ENCODE results near the gene HSPB8. TPM values are rescaled to one million over a fixed set of nuclear protein-coding genes. Genes with fewer than 3 reads are reported as not detected.

The HSPB8 gene
- total RNA-seq, 2 donors from 2014 or later: 9.7 to 10.4 TPM

- WGBS, 2 experiments (ENCODE audit: insufficient coverage in 1 of 2, insufficient read length in 1 of 2): 88 to 90% methylated on average over 2 to 3 of the region's 3 CpGs
- peak overlapping the region; percentile 50 for H3K4me3 ChIP-seq (ENCODE audit: low read length)
- Mint-ChIP-seq H3K36me3 (ENCODE audit: low read depth) (no peaks in the 10 kb centered on the region), H3K9me3 (no peaks in the 10 kb centered on the region), H3K27ac (no peak overlapping the region), H3K4me1 (peaks cover 34% of the 10 kb centered on the region), H3K4me3 (no peak overlapping the region), H3K27me3 (ENCODE audit: insufficient read depth) (peaks cover 1% of the 10 kb centered on the region)
- H3K36me3 ChIP-seq (ENCODE audit: control insufficient read depth, insufficient read depth, low read length): no peaks in the 10 kb centered on the region
- no peak overlapping the region for H3K9ac ChIP-seq (ENCODE audit: extremely low read depth, low read length, poor library complexity, severe bottlenecking)
- no peak overlapping the region for H3K27ac ChIP-seq (ENCODE audit: low read depth, low read length)
- H3K27me3 ChIP-seq (ENCODE audit: control insufficient read depth, insufficient read depth, low read length, poor library complexity, severe bottlenecking): no peaks in the 10 kb centered on the region
- TF ChIP-seq CTCF (conservative IDR thresholded peaks at IDR 0.05): no peak
- DNase-seq: no peak
- no peaks in the 10 kb centered on the region for H3K4me1 ChIP-seq (ENCODE audit: control insufficient read depth, insufficient read depth, low read length)
- peaks cover 14% of the 10 kb centered on the region for H3K9me3 ChIP-seq (ENCODE audit: control insufficient read depth, low read length)
These were observed 44.3 kb upstream of the HSPB8 start for GRCh38 chr12:119134284-119135072.

GRCh38 chr12:119136811-119137410 lies 41.8 kb upstream of the HSPB8 start:
- Histone ChIP-seq H3K9me3 (ENCODE audit: control insufficient read depth, low read length) (peaks cover 7% of the 10 kb centered on the region), H3K9ac (ENCODE audit: extremely low read depth, low read length, poor library complexity, severe bottlenecking) (no peak overlapping the region), H3K4me3 (ENCODE audit: low read length) (no peak overlapping the region), H3K4me1 (ENCODE audit: control insufficient read depth, insufficient read depth, low read length) (no peaks in the 10 kb centered on the region), H3K36me3 (ENCODE audit: control insufficient read depth, insufficient read depth, low read length) (no peaks in the 10 kb centered on the region), H3K27ac (ENCODE audit: low read depth, low read length) (no peak overlapping the region), H3K27me3 (ENCODE audit: control insufficient read depth, insufficient read depth, low read length, poor library complexity, severe bottlenecking) (no peaks in the 10 kb centered on the region)
- Mint-ChIP-seq H3K27ac (no peak overlapping the region), H3K36me3 (ENCODE audit: low read depth) (peaks cover 4% of the 10 kb centered on the region), H3K4me3 (no peak overlapping the region), H3K9me3 (no peaks in the 10 kb centered on the region), H3K27me3 (ENCODE audit: insufficient read depth) (no peaks in the 10 kb centered on the region), H3K4me1 (peaks cover 22% of the 10 kb centered on the region)
- 83 to 92% methylated on average over 2 to 4 of the region's 4 CpGs for WGBS, 2 experiments (ENCODE audit: insufficient coverage in 1 of 2, insufficient read length in 1 of 2)
- TF ChIP-seq CTCF (conservative IDR thresholded peaks at IDR 0.05): no peak
- DNase-seq: no peak

GRCh38 chr12:119139448-119139847 lies 39.3 kb upstream of the HSPB8 start:
- Histone ChIP-seq H3K27ac (ENCODE audit: low read depth, low read length) (no peak overlapping the region), H3K36me3 (ENCODE audit: control insufficient read depth, insufficient read depth, low read length) (no peaks in the 10 kb centered on the region), H3K9ac (ENCODE audit: extremely low read depth, low read length, poor library complexity, severe bottlenecking) (no peak overlapping the region), H3K27me3 (ENCODE audit: control insufficient read depth, insufficient read depth, low read length, poor library complexity, severe bottlenecking) (no peaks in the 10 kb centered on the region), H3K9me3 (ENCODE audit: control insufficient read depth, low read length) (no peaks in the 10 kb centered on the region), H3K4me3 (ENCODE audit: low read length) (no peak overlapping the region), H3K4me1 (ENCODE audit: control insufficient read depth, insufficient read depth, low read length) (no peaks in the 10 kb centered on the region)
- H3K27ac Mint-ChIP-seq: no peak overlapping the region
- no peak for DNase-seq
- H3K4me1 Mint-ChIP-seq: peaks cover 3% of the 10 kb centered on the region
- TF ChIP-seq CTCF (conservative IDR thresholded peaks at IDR 0.05): no peak
- H3K9me3 Mint-ChIP-seq: no peaks in the 10 kb centered on the region
- no peaks in the 10 kb centered on the region for H3K27me3 Mint-ChIP-seq (ENCODE audit: insufficient read depth)
- no peak overlapping the region for H3K4me3 Mint-ChIP-seq
- H3K36me3 Mint-ChIP-seq (ENCODE audit: low read depth): peaks cover 5% of the 10 kb centered on the region
- 90 to 100% methylated on average over 1 to 2 of the region's 2 CpGs for WGBS, 2 experiments (ENCODE audit: insufficient coverage in 1 of 2, insufficient read length in 1 of 2)

Measured in endodermal cell (in vitro differentiated cells).